Measurements from ENCODE around the gene PDK1. TPM values are rescaled to one million over a fixed set of nuclear protein-coding genes. Genes with fewer than 3 reads are reported as not detected.

PDK1 gene
- total RNA-seq (2022; extraction: Qiagen RNA extraction; ENCODE audit: low read depth), result 2.3 to 4.7 TPM (median 4.2 TPM) in 5 replicates

GRCh38 chr2:172555522-172556283 lies at the start of gene PDK1:
Gene PDK1, plus strand, starts transcription at chr2:172556090. Its CDS starts 61 bp downstream, at chr2:172556151.

Other genes starting within 250 kb of the PDK1 start
- gene ITGA6, start 128.5 kb upstream of the PDK1 start, total RNA-seq (2022; extraction: Qiagen RNA extraction; ENCODE audit: low read depth), result 22.6 to 47.4 TPM (median 46.1 TPM) in 5 replicates
- gene RAPGEF4, start 179.8 kb downstream of the PDK1 start, total RNA-seq (2022; extraction: Qiagen RNA extraction; ENCODE audit: low read depth), result 0.11 to 0.23 TPM (median 0.12 TPM) in 5 replicates